ENCODE results near the gene UCHL3. TPM values are rescaled to one million over a fixed set of nuclear protein-coding genes. Genes with fewer than 3 reads are reported as not detected.

UCHL3 gene
- total and polyA plus RNA-seq, 2 experiments from 2014 or later, result 64.6 to 143 TPM

DNA sequence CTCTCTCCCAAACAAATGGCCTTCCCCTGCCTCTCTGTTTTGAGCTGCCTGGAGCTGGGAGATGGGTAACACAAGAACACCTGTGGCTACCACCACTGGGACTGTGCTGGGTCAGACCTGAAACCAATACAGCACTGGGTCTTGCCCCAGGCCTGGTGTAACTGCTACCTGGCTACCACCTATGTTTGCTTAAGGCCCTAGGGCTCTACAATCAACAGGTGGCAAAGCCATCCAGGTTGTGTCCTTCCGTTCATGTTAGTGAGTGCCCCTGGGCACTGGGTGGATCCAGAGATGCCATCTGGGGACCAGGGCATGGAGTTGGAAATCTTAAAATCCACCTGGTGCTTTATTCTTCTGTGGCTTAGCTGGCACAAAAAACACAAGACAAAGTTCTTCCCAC is 67.6 kb downstream of the UCHL3 start:
- no peaks in the 10 kb centered on the region for H4K20me1 ChIP-seq (replicated peaks; ENCODE audit: insufficient read depth)
- Mint-ChIP-seq H3K27me3 (ENCODE audit: insufficient read depth, low read depth, poor library complexity) (no peaks in the 10 kb centered on the region), H3K27ac (no peak overlapping the region), H3K9me3 (no peaks in the 10 kb centered on the region), H3K4me1 (no peaks in the 10 kb centered on the region), H3K4me3 (no peak overlapping the region), H3K36me3 (ENCODE audit: low read depth) (no peaks in the 10 kb centered on the region)
- TF ChIP-seq, protein P1, sequence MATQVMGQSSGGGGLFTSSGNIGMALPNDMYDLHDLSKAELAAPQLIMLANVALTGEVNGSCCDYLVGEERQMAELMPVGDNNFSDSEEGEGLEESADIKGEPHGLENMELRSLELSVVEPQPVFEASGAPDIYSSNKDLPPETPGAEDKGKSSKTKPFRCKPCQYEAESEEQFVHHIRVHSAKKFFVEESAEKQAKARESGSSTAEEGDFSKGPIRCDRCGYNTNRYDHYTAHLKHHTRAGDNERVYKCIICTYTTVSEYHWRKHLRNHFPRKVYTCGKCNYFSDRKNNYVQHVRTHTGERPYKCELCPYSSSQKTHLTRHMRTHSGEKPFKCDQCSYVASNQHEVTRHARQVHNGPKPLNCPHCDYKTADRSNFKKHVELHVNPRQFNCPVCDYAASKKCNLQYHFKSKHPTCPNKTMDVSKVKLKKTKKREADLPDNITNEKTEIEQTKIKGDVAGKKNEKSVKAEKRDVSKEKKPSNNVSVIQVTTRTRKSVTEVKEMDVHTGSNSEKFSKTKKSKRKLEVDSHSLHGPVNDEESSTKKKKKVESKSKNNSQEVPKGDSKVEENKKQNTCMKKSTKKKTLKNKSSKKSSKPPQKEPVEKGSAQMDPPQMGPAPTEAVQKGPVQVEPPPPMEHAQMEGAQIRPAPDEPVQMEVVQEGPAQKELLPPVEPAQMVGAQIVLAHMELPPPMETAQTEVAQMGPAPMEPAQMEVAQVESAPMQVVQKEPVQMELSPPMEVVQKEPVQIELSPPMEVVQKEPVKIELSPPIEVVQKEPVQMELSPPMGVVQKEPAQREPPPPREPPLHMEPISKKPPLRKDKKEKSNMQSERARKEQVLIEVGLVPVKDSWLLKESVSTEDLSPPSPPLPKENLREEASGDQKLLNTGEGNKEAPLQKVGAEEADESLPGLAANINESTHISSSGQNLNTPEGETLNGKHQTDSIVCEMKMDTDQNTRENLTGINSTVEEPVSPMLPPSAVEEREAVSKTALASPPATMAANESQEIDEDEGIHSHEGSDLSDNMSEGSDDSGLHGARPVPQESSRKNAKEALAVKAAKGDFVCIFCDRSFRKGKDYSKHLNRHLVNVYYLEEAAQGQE (IDR thresholded peaks at IDR 0.05; ENCODE audit: unreplicated experiment), result no peak
- TF ChIP-seq ZNF331 (CRISPR knock-in tag; IDR thresholded peaks at IDR 0.05; ENCODE audit: low read depth) (no peak), CREB1 (CRISPR knock-in tag; IDR thresholded peaks at IDR 0.05; ENCODE audit: low read depth) (no peak)
- H3K79me2 ChIP-seq (replicated peaks; ENCODE audit: insufficient read depth), result no peaks in the 10 kb centered on the region
- H3K27ac ChIP-seq (ENCODE audit: low read depth), result no peak overlapping the region
- DNase-seq (ENCODE audit: low spot score), result no peak
- H3K4me2 ChIP-seq, result no peak overlapping the region
- H3F3A ChIP-seq (replicated peaks; ENCODE audit: low read depth), result no peaks in the 10 kb centered on the region
- no peaks in the 10 kb centered on the region for H3K4me1 ChIP-seq (ENCODE audit: insufficient read depth)
- no peaks in the 10 kb centered on the region for H3K36me3 ChIP-seq (ENCODE audit: insufficient read depth)
- H3K27me3 ChIP-seq (ENCODE audit: insufficient read depth), result no peaks in the 10 kb centered on the region
- ATAC-seq, result no peak
- no peak overlapping the region for H3K4me3 ChIP-seq
- H2AFZ ChIP-seq, result no peak overlapping the region
- no peaks in the 10 kb centered on the region for H3K9me2 ChIP-seq (ENCODE audit: insufficient read depth)

DNA sequence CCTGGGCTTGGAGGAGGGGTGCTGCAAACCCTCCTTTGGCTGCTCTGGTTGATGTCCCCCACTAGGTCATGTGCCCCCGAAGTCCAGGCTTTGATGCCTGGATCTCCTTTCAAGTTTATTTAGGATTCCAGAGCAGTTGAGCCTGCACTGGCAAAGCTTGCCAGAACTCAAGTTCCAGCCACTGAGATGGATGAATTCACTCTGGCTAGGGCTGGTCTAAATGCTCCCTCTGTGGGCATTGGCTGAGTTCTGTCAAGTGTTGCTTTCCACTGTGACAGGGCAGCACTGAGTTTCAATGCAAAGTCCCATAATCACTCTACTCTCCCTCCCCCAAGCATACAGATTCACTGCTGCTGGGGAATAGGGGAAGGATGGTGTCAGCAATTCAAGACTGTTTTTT is 68.7 kb downstream of the UCHL3 start:
- no peak for DNase-seq (ENCODE audit: low spot score)
- H3K9me3 Mint-ChIP-seq, result no peaks in the 10 kb centered on the region
- no peak overlapping the region for H2AFZ ChIP-seq
- H3K27ac ChIP-seq (ENCODE audit: low read depth), result no peak overlapping the region
- H3F3A ChIP-seq (replicated peaks; ENCODE audit: low read depth), result no peaks in the 10 kb centered on the region
- H4K20me1 ChIP-seq (replicated peaks; ENCODE audit: insufficient read depth), result no peaks in the 10 kb centered on the region
- no peaks in the 10 kb centered on the region for H3K79me2 ChIP-seq (replicated peaks; ENCODE audit: insufficient read depth)
- H3K4me1 Mint-ChIP-seq, result no peaks in the 10 kb centered on the region
- no peaks in the 10 kb centered on the region for H3K27me3 ChIP-seq (ENCODE audit: insufficient read depth)
- H3K36me3 ChIP-seq (ENCODE audit: insufficient read depth), result no peaks in the 10 kb centered on the region
- no peak overlapping the region for H3K4me3 Mint-ChIP-seq
- H3K4me2 ChIP-seq, result no peak overlapping the region
- H3K9me2 ChIP-seq (ENCODE audit: insufficient read depth), result no peaks in the 10 kb centered on the region
- H3K27me3 Mint-ChIP-seq (ENCODE audit: insufficient read depth, low read depth, poor library complexity), result no peaks in the 10 kb centered on the region
- ATAC-seq, result no peak
- H3K36me3 Mint-ChIP-seq (ENCODE audit: low read depth), result no peaks in the 10 kb centered on the region
- H3K4me1 ChIP-seq (ENCODE audit: insufficient read depth), result no peaks in the 10 kb centered on the region
- H3K4me3 ChIP-seq, result no peak overlapping the region
- no peak overlapping the region for H3K27ac Mint-ChIP-seq
- no peak for TF ChIP-seq STAT1 (IDR thresholded peaks at IDR 0.05; ENCODE audit: unreplicated experiment)
- no peak for TF ChIP-seq ZNF331 (CRISPR knock-in tag; IDR thresholded peaks at IDR 0.05; ENCODE audit: low read depth)
- TF ChIP-seq POLR2AphosphoS5 (IDR thresholded peaks at IDR 0.05; ENCODE audit: low read depth), result no peak
- no peak for TF ChIP-seq CTCF (conservative IDR thresholded peaks at IDR 0.05; ENCODE audit: low read depth in 2 of 2)
- TF ChIP-seq NANOG (IDR thresholded peaks at IDR 0.05; ENCODE audit: borderline replicate concordance), result no peak
- no peak for TF ChIP-seq EZH2phosphoT487 (IDR thresholded peaks at IDR 0.05; ENCODE audit: unreplicated experiment)
- TF ChIP-seq, protein P2, sequence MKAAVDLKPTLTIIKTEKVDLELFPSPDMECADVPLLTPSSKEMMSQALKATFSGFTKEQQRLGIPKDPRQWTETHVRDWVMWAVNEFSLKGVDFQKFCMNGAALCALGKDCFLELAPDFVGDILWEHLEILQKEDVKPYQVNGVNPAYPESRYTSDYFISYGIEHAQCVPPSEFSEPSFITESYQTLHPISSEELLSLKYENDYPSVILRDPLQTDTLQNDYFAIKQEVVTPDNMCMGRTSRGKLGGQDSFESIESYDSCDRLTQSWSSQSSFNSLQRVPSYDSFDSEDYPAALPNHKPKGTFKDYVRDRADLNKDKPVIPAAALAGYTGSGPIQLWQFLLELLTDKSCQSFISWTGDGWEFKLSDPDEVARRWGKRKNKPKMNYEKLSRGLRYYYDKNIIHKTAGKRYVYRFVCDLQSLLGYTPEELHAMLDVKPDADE (IDR thresholded peaks at IDR 0.05), result no peak
- TF ChIP-seq ZNF114 (CRISPR knock-in tag; IDR thresholded peaks at IDR 0.05), result no peak

Measured in GM23338 (cell line).